ENCODE results near the gene DCD. TPM values are rescaled to one million over a fixed set of nuclear protein-coding genes. Genes with fewer than 3 reads are reported as not detected.

The DCD gene
- total RNA-seq, 1 donor from 2014 or later: not detected

DNA sequence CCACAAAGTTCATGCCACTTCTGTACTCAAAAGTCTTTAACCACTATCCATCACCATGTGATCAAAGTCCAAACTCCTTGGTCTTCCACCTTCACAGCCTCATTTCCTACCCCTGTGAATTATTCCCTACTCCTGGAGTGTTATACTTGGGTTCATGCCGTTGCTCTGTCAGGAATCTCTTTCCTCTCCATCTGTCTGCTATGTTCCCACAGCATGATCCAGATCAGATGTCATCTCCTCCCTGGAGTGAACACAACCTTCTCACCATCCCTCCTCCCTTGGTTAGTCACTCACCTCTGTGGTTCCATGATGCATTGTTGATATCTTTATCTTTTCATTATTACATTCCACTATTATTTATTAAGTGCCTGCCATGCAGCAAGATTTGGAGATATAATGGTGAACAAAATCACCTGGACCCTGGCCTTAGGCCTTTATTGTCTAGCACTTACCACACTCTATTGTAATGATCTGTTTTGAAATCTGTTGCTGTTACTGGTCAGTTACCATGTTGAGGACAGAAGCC is 35.9 kb downstream of the DCD start:
- intact Hi-C loops (cut with micrococcal nuclease): no loop called here
- Mint-ChIP-seq H3K36me3 (ENCODE audit: low read depth) (no peaks in the 10 kb centered on the region), H3K4me1 (ENCODE audit: low read depth) (no peaks in the 10 kb centered on the region), H3K4me3 (no peak overlapping the region), H3K27ac (no peak overlapping the region), H3K9me3 (no peaks in the 10 kb centered on the region), H3K27me3 (ENCODE audit: insufficient read depth) (peaks cover 34% of the 10 kb centered on the region)
- no peak for DNase-seq (ENCODE audit: low spot score)

DNA sequence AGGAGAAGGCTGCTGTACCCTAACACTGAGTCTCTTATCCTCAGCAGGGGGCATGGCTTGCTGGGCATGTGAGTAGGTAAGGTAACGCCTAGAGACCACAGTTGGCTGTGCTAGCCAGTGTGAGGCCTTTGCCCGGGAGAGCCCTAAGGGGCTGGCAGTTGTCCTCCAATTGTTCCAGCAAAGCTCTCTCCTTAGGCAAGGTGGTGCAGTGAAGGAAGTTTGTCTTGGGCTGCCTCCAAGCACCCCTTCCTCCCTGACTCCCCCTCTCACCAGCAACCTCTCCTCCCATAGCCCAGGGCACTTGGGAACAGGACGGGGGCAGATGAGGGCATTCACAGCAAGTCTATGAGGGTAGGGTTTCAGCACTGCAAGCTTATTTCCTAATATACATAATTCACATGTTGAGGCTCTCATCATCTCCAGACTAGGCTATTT is 36.4 kb downstream of the DCD start:
- Mint-ChIP-seq H3K27ac (no peak overlapping the region), H3K27me3 (ENCODE audit: insufficient read depth) (peaks cover 28% of the 10 kb centered on the region), H3K4me3 (no peak overlapping the region), H3K4me1 (ENCODE audit: low read depth) (no peaks in the 10 kb centered on the region), H3K9me3 (no peaks in the 10 kb centered on the region), H3K36me3 (ENCODE audit: low read depth) (no peaks in the 10 kb centered on the region)
- intact Hi-C loops (cut with micrococcal nuclease): no loop called here
- no peak for DNase-seq (ENCODE audit: low spot score)

DNA sequence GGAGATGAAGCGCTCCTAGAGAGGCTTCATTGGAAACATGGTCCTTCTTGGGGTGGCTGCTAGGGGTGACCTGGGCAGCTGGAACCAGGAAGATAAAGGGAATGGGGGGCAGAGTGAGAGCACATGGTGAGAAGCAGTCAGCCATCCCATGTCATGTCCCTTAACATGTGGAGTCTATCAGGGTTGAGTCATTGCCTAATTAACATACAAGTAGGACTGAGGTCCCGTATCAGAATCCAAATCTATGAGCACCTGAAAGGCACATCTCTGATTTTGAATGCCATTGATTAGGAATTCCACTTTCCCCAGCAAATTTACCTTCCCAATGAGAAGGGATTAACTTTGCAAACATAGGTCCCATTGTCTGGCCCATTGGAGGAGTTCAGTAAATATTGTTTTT is 39.4 kb downstream of the DCD start:
- Mint-ChIP-seq H3K4me1 (ENCODE audit: low read depth) (no peaks in the 10 kb centered on the region), H3K27me3 (ENCODE audit: insufficient read depth) (peaks cover 12% of the 10 kb centered on the region), H3K4me3 (no peak overlapping the region), H3K9me3 (no peaks in the 10 kb centered on the region), H3K27ac (no peak overlapping the region), H3K36me3 (ENCODE audit: low read depth) (no peaks in the 10 kb centered on the region)
- intact Hi-C loops (cut with micrococcal nuclease): no loop called here
- no peak for DNase-seq (ENCODE audit: low spot score)

DNA sequence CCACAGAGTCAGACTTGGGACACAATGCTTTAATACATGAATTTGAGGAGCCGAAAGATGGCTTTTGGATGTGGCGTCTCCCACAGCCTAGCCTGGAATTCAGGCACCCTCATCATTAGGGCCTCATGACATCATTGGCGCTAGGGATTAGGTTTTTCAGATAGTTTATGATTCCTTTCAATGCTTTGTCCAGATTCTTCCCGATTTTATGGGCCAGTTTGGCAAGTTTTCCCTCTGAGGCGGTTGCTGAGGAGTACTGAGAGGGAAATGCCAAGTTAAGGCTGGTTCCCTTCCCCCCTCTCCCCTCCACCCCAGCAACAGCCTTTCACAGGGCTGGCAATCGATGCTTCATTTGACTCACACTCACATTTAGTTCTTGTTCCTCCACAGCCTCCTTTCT is 40.0 kb downstream of the DCD start:
- no peak overlapping the region for H3K27ac Mint-ChIP-seq
- DNase-seq (ENCODE audit: low spot score): no peak
- H3K4me3 Mint-ChIP-seq: no peak overlapping the region
- no peaks in the 10 kb centered on the region for H3K36me3 Mint-ChIP-seq (ENCODE audit: low read depth)
- peaks cover 12% of the 10 kb centered on the region for H3K27me3 Mint-ChIP-seq (ENCODE audit: insufficient read depth)
- intact Hi-C loops (cut with micrococcal nuclease): no loop called here
- peaks cover 3% of the 10 kb centered on the region for H3K4me1 Mint-ChIP-seq (ENCODE audit: low read depth)
- H3K9me3 Mint-ChIP-seq: no peaks in the 10 kb centered on the region

DNA sequence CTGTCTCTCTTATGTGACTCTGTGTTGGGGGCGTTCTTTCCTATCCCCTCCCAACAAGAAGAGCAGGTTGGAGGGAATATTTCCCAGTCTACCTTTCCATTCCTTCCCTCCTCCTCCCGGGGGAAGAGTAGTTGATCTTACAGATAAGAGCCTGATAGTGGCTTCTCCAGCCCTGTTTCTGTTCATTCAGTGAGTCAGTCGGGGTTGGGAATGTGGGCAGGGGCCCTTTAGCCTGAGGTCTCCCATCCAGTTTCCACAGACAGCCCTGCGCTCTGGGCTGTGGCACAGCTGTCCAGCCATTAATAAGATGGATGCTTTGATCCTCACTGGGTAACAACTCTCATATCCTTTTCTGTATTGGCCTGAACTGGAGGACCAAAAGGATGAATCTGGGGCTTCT is 41.6 kb downstream of the DCD start:
- Mint-ChIP-seq H3K4me3 (no peak overlapping the region), H3K4me1 (ENCODE audit: low read depth) (peaks cover 7% of the 10 kb centered on the region), H3K36me3 (ENCODE audit: low read depth) (no peaks in the 10 kb centered on the region), H3K27me3 (ENCODE audit: insufficient read depth) (peaks cover 7% of the 10 kb centered on the region), H3K27ac (no peak overlapping the region), H3K9me3 (no peaks in the 10 kb centered on the region)
- DNase-seq (ENCODE audit: low spot score): no peak
- intact Hi-C loops (cut with micrococcal nuclease): no loop called here

DNA sequence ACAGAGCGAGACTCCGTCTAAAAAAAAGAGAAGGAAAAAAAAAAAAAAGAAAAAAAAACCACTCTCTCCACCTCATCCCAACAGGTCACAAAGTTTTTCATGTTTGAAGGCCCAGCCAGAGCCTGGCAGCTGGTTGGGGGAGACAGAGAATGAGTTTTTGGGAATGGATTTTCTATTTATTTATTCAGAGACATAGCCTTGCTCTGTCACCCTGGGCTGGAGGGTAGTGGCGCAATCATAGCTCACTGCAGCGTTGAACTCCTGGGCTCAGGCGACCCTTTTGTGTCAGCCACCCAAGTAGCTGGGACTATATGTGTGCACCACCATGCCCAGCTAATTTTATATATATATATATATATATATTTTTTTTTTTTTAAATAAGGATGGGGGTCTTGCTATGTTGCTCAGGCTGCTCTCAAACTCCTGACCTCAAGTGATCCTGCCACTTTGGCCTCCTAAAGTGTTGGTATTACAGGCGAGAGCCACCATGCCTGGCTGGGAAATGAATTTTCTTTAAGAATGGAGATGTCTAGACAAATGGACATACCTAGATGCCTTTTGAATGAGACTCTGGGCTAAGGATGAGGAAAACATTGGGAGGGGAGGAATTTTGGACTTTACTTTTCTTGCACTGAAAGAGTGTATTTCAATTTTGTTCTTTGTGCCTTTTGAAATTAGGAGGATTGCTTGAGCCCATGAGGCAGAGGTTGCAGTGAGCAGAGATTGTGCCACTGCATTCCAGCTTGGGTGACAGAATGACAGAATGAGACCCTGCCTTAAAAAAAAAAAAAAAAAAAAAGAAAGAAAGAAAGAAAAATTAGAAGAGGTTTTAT is 42.8 kb downstream of the DCD start:
- Mint-ChIP-seq H3K9me3 (no peaks in the 10 kb centered on the region), H3K27me3 (ENCODE audit: insufficient read depth) (peaks cover 7% of the 10 kb centered on the region), H3K36me3 (ENCODE audit: low read depth) (no peaks in the 10 kb centered on the region), H3K4me3 (no peak overlapping the region), H3K27ac (no peak overlapping the region), H3K4me1 (ENCODE audit: low read depth) (peaks cover 7% of the 10 kb centered on the region)
- intact Hi-C loops (cut with micrococcal nuclease): no loop called here
- no peak for DNase-seq (ENCODE audit: low spot score)

DNA sequence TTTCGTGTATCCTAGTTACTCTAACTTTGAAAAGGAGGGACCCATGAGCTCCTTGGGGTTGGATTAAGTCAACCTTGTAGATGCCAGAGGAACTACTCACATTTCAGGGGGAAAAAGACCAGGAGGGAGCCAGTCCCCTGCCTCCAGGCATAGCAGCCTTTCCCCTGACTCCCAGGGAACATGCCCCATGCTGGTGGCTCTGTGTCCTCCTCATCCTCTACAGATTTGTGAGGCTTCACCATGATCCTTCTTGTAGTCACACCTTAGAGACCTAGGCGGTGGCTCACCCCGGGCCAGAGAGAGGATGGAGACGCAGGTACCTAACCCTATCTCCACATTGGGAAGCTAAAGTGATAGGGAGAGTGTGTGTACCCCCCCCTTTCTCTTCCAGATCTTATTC is 43.7 kb downstream of the DCD start:
- no peak for DNase-seq (ENCODE audit: low spot score)
- Mint-ChIP-seq H3K36me3 (ENCODE audit: low read depth) (no peaks in the 10 kb centered on the region), H3K27me3 (ENCODE audit: insufficient read depth) (peaks cover 11% of the 10 kb centered on the region), H3K4me1 (ENCODE audit: low read depth) (peaks cover 7% of the 10 kb centered on the region), H3K27ac (no peak overlapping the region), H3K9me3 (no peaks in the 10 kb centered on the region), H3K4me3 (no peak overlapping the region)
- intact Hi-C loops (cut with micrococcal nuclease): no loop called here

DNA sequence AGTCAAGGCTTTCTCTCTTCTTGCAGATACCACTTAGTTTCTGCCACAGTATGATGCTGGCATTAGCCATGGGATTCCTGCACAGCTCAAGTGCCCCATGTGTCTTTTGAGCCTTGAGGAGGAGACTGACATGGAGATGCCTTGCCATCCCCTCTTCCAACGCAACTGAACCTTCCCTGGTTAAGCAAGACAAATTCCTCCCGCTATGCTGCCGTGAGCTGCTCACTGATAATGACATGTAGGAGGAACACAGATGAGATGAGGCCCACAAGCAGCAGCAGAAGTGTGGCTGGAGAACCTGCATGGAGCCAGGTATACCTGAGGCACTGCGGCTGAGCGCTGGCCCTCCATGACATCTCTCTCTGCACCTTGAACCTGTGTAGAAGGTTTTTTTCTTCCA is 44.3 kb downstream of the DCD start:
- intact Hi-C loops (cut with micrococcal nuclease): loop anchor here (1.0 kb wide), 1 partner anchor 25 kb away; no protein-coding TSS in a partner anchor

DNA sequence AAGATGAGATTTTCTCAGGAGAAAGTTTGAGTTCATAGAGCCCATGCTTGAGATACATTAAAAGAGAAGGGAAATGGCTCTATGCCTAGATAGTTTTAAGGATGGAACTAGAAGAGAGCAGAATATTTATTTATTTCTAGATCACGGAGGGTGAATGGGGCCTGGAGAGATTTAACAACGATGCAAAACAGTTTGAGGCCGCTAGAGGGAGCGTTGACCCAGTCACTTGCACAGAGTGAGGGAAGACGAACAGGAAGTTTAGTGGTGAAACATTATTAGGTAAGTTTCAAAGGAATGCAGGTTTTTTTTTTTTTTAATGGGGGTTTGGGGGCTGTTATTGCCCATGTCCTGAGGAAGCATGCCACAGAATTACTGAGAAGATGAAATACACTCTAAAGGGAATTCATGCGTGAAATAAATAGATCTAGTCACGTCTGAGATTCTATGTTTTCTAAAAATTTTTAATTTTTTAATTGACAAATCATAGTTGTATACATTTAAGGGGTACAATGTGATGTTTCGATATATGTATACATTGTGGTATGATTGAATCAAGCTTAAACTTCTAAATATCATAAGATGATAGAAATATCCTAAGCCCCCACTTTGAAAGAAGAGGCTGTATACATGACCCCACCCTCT is 44.9 kb downstream of the DCD start:
- intact Hi-C loops (cut with micrococcal nuclease): loop anchor here (1.0 kb wide), 1 partner anchor 24 kb away; no protein-coding TSS in a partner anchor
- Mint-ChIP-seq H3K36me3 (ENCODE audit: low read depth) (no peaks in the 10 kb centered on the region), H3K27ac (no peak overlapping the region), H3K9me3 (no peaks in the 10 kb centered on the region), H3K4me1 (ENCODE audit: low read depth) (peaks cover 7% of the 10 kb centered on the region), H3K4me3 (no peak overlapping the region), H3K27me3 (ENCODE audit: insufficient read depth) (peaks cover 11% of the 10 kb centered on the region)
- DNase-seq (ENCODE audit: low spot score): peak; percentile 19

More for the DNA sequence above, 44.3 kb downstream of the DCD start:
- H3K27me3 Mint-ChIP-seq (ENCODE audit: insufficient read depth): peaks cover 13% of the 10 kb centered on the region
- H3K4me1 Mint-ChIP-seq (ENCODE audit: low read depth): peaks cover 7% of the 10 kb centered on the region
- H3K9me3 Mint-ChIP-seq: no peaks in the 10 kb centered on the region
- H3K27ac Mint-ChIP-seq: no peak overlapping the region
- H3K4me3 Mint-ChIP-seq: no peak overlapping the region
- DNase-seq (ENCODE audit: low spot score): no peak
- H3K36me3 Mint-ChIP-seq (ENCODE audit: low read depth): no peaks in the 10 kb centered on the region

DNA sequence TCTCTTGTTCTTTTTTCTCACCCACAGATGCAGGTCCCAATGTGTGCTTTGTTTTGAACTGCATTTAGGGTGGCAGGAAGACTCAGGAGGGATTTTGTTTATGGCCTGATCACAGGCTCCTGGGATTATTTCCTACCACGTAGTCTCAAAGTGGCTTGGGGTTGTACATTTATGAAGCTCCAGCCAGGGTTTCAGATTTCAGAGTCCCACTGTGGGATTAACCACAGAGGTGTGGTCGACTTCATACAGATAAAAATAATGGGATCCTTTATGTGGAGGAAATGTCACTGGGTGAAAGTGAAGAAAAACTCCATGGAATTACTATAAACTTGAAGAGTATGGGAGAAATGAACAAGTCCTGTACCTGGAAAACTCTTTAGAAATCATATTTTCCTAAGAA is 45.5 kb downstream of the DCD start:
- Mint-ChIP-seq H3K36me3 (ENCODE audit: low read depth) (no peaks in the 10 kb centered on the region), H3K27me3 (ENCODE audit: insufficient read depth) (peaks cover 9% of the 10 kb centered on the region), H3K27ac (no peak overlapping the region), H3K4me3 (no peak overlapping the region), H3K4me1 (ENCODE audit: low read depth) (peaks cover 7% of the 10 kb centered on the region), H3K9me3 (no peaks in the 10 kb centered on the region)
- intact Hi-C loops (cut with micrococcal nuclease): loop anchor here (1.0 kb wide), 1 partner anchor 23 kb away; no protein-coding TSS in a partner anchor
- no peak for DNase-seq (ENCODE audit: low spot score)

DNA sequence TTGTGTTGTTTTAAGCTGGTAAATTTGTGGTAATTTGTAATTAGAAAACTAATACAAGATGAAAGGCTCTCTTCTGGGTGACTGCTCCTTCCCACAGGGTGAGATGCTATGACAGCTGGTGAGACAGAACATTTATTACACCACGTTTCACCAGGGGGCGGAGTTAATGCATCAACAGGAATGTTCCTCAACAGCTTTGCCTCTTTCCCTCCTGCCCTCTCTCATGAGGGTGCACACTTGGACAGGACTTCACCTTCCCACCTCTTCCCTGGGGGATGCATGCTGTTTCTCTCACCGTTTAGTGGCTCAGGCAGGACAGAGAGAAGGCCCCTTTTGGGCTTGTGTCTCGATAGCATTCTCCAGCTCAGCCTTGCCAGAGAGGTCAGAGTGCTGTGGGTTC is 46.3 kb downstream of the DCD start:
- Mint-ChIP-seq H3K9me3 (no peaks in the 10 kb centered on the region), H3K4me1 (ENCODE audit: low read depth) (peaks cover 7% of the 10 kb centered on the region), H3K4me3 (no peak overlapping the region), H3K27ac (no peak overlapping the region), H3K27me3 (ENCODE audit: insufficient read depth) (peaks cover 8% of the 10 kb centered on the region), H3K36me3 (ENCODE audit: low read depth) (no peaks in the 10 kb centered on the region)
- intact Hi-C loops (cut with micrococcal nuclease): no loop called here
- DNase-seq (ENCODE audit: low spot score): no peak

DNA sequence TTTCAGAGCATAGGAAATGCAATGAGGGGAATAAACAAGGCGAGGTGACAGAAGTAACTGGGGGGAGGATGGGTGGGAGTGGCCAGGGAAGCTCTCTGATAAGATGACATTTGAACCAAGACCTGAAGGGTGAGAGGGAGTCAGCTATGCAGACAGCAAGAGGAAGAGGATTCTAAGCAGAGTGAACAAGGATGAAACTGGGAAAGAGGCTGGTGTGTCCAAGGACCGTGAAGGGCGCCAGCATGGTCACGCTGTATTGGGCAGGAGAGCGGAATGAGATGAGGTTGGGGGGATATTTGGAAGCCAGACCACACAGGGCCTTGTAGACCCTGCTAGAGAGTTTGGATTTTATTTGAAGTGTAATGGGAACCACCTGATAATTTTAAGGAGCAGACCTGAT is 49.2 kb downstream of the DCD start:
- H3K27ac Mint-ChIP-seq: no peak overlapping the region
- no peaks in the 10 kb centered on the region for H3K9me3 Mint-ChIP-seq
- peaks cover 14% of the 10 kb centered on the region for H3K4me1 Mint-ChIP-seq (ENCODE audit: low read depth)
- no peaks in the 10 kb centered on the region for H3K36me3 Mint-ChIP-seq (ENCODE audit: low read depth)
- no peak for DNase-seq (ENCODE audit: low spot score)
- intact Hi-C loops (cut with micrococcal nuclease): loop anchor here (5.0 kb wide), 1 partner anchor 473 kb away; no protein-coding TSS in a partner anchor
- H3K27me3 Mint-ChIP-seq (ENCODE audit: insufficient read depth): peaks cover 8% of the 10 kb centered on the region
- no peak overlapping the region for H3K4me3 Mint-ChIP-seq

DNA sequence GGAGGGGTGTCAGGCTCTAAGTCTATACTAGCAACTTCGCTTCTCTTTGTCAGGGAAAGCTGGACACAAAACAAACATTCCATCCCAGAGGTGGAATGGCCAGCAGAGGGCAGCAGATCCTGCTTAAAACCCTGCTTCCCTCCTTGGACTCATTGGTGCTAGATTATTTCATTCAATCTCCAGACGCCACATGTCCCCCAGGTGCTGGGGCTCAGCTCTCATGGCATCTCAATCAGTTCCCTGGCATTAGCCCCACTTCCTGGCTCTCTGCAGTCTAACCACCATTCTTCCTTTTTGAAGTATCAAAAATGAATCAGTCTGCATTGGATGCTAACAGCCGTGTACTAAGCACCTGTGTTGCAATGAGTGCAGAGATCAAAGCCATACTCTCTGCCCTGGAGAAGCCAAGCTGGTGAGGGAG is 51.6 kb downstream of the DCD start:
- Mint-ChIP-seq H3K9me3 (no peaks in the 10 kb centered on the region), H3K27ac (no peak overlapping the region)
- intact Hi-C loops (cut with micrococcal nuclease): loop anchor here (2.0 to 5.0 kb wide), 2 partner anchors 70 to 476 kb away; no protein-coding TSS in a partner anchor

More for the DNA sequence above, 51.6 kb downstream of the DCD start:
- H3K36me3 Mint-ChIP-seq (ENCODE audit: low read depth): no peaks in the 10 kb centered on the region
- H3K4me3 Mint-ChIP-seq: no peak overlapping the region
- peaks cover 7% of the 10 kb centered on the region for H3K4me1 Mint-ChIP-seq (ENCODE audit: low read depth)
- peak; percentile 9 for DNase-seq (ENCODE audit: low spot score)
- peaks cover 8% of the 10 kb centered on the region for H3K27me3 Mint-ChIP-seq (ENCODE audit: insufficient read depth)
